ENCODE measurements around the gene BICDL1.

BICDL1 gene

DNA sequence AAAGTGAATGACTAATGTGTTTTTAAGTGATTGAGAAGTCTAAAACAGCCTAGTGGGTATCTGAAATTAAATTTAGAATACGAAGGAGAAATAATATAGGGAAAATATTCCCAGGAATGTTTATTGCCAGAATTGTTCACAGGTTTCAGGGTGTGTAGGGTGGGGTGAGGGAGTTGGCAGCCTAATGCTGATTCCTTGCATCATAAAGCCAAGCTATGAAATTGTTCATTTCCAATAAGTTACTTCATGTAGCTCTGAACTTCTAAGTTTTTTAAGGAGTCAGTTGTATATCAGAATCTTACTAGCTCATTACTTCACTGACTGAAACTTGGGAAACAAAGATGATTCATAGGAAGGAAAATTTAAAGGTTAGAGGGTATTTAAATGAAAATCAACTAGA is 71.2 kb downstream of the BICDL1 start:
- no peaks in the 10 kb centered on the region for H3K9me3 ChIP-seq (ENCODE audit: insufficient read depth, low read length)
- no peak overlapping the region for H2AFZ ChIP-seq (ENCODE audit: low read depth, low read length, severe bottlenecking)
- H3K9ac ChIP-seq (ENCODE audit: low read length) = no peak overlapping the region
- H3F3A ChIP-seq (ENCODE audit: insufficient read depth) = no peaks in the 10 kb centered on the region
- no peaks in the 10 kb centered on the region for H4K20me1 ChIP-seq (ENCODE audit: low read depth, low read length)
- no peaks in the 10 kb centered on the region for H3K9me2 ChIP-seq (replicated peaks; ENCODE audit: insufficient read depth, low read length)
- no peaks in the 10 kb centered on the region for H3K36me3 ChIP-seq (ENCODE audit: low read length)
- TF ChIP-seq, protein P1, sequence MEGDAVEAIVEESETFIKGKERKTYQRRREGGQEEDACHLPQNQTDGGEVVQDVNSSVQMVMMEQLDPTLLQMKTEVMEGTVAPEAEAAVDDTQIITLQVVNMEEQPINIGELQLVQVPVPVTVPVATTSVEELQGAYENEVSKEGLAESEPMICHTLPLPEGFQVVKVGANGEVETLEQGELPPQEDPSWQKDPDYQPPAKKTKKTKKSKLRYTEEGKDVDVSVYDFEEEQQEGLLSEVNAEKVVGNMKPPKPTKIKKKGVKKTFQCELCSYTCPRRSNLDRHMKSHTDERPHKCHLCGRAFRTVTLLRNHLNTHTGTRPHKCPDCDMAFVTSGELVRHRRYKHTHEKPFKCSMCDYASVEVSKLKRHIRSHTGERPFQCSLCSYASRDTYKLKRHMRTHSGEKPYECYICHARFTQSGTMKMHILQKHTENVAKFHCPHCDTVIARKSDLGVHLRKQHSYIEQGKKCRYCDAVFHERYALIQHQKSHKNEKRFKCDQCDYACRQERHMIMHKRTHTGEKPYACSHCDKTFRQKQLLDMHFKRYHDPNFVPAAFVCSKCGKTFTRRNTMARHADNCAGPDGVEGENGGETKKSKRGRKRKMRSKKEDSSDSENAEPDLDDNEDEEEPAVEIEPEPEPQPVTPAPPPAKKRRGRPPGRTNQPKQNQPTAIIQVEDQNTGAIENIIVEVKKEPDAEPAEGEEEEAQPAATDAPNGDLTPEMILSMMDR (IDR thresholded peaks at IDR 0.05; ENCODE audit: insufficient read depth, low read length, poor library complexity, severe bottlenecking) = no peak
- TF ChIP-seq EZH2phosphoT487 (conservative IDR thresholded peaks at IDR 0.05; ENCODE audit: low read length) = no peak
- no peak overlapping the region for H3K4me2 ChIP-seq (ENCODE audit: low read depth, low read length, poor library complexity, severe bottlenecking)
- no peaks in the 10 kb centered on the region for H3K27me3 ChIP-seq (ENCODE audit: low read length)
- H3K4me3 ChIP-seq (ENCODE audit: insufficient read depth, low read length, poor library complexity, severe bottlenecking) = no peak overlapping the region
- no peaks in the 10 kb centered on the region for H3K79me2 ChIP-seq (ENCODE audit: insufficient read depth, low read length)
- H3K27ac ChIP-seq (ENCODE audit: low read depth, low read length) = no peak overlapping the region

DNA sequence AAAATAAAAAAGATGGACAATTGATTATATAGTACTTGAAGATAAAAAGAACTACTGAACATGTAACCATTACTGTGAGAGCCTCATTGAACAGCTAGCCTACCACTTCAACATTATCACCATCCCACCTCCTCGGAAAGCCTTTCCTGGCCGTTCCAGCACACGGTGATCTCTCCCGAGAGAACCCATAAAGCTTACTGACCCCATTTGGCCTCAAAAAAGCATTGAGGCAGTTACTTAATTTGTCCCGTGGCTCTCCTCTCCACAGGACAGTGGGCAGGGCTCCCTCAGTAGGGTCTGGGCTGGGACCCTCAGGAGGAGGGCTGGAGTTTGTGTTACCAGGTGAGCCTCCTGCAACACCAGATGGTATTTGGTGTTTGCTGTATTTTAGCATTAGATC is 71.7 kb downstream of the BICDL1 start:
- Histone ChIP-seq H3K27ac (ENCODE audit: low read depth, low read length) (no peak overlapping the region), H3K79me2 (ENCODE audit: insufficient read depth, low read length) (no peaks in the 10 kb centered on the region), H3K4me2 (ENCODE audit: low read depth, low read length, poor library complexity, severe bottlenecking) (no peak overlapping the region), H3K9ac (ENCODE audit: low read length) (no peak overlapping the region), H4K20me1 (ENCODE audit: low read depth, low read length) (no peaks in the 10 kb centered on the region), H3K9me3 (ENCODE audit: insufficient read depth, low read length) (no peaks in the 10 kb centered on the region), H2AFZ (ENCODE audit: low read depth, low read length, severe bottlenecking) (no peak overlapping the region), H3K9me2 (replicated peaks; ENCODE audit: insufficient read depth, low read length) (no peaks in the 10 kb centered on the region), H3K27me3 (ENCODE audit: low read length) (no peaks in the 10 kb centered on the region), H3F3A (ENCODE audit: insufficient read depth) (no peaks in the 10 kb centered on the region), H3K36me3 (ENCODE audit: low read length) (no peaks in the 10 kb centered on the region), H3K4me3 (ENCODE audit: insufficient read depth, low read length, poor library complexity, severe bottlenecking) (no peak overlapping the region)
- TF ChIP-seq, protein P1 (IDR thresholded peaks at IDR 0.05; ENCODE audit: insufficient read depth, low read length, poor library complexity, severe bottlenecking) = no peak
- no peak for TF ChIP-seq EZH2phosphoT487 (conservative IDR thresholded peaks at IDR 0.05; ENCODE audit: low read length)

DNA sequence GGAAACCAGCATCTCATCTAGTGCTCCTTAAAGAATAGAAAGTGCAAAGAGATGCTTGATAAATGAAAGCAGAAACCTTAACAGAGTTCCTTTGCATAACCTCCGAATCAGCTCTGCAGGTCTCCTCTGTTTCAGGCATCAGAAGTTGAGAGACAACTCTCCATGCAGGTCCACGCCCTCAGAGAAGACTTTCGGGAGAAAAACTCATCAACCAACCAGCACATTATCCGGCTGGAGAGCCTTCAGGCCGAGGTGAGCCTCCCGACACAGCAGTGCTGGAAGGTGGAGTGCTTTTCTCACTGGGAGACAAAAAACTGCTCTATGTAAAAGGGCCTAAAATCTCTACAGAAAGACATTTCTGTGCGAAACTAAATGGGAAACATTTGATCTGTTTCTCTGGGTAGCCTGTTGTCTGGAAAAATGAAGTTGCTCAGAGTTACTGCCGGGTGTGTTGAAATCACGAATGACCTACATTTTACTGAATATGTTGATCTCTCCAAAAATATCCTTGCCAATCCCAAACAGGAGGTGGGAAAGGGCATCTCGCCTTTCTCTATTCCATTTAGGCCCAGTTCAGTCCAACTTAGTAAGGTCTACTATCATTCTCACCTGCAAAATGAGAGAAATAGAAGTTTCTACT is 72.7 kb downstream of the BICDL1 start:
- H4K20me1 ChIP-seq (ENCODE audit: low read depth, low read length) = no peaks in the 10 kb centered on the region
- TF ChIP-seq, protein P1 (IDR thresholded peaks at IDR 0.05; ENCODE audit: insufficient read depth, low read length, poor library complexity, severe bottlenecking) = no peak
- no peak for TF ChIP-seq EZH2phosphoT487 (conservative IDR thresholded peaks at IDR 0.05; ENCODE audit: low read length)
- H3K27ac ChIP-seq (ENCODE audit: low read depth, low read length) = no peak overlapping the region

More for the DNA sequence above, 72.7 kb downstream of the BICDL1 start:
- Histone ChIP-seq H3K79me2 (ENCODE audit: insufficient read depth, low read length) (no peaks in the 10 kb centered on the region), H3K9me3 (ENCODE audit: insufficient read depth, low read length) (no peaks in the 10 kb centered on the region), H3K36me3 (ENCODE audit: low read length) (no peaks in the 10 kb centered on the region), H3K27me3 (ENCODE audit: low read length) (no peaks in the 10 kb centered on the region), H3F3A (ENCODE audit: insufficient read depth) (no peaks in the 10 kb centered on the region), H3K4me3 (ENCODE audit: insufficient read depth, low read length, poor library complexity, severe bottlenecking) (no peak overlapping the region), H3K9ac (ENCODE audit: low read length) (no peak overlapping the region), H3K4me2 (ENCODE audit: low read depth, low read length, poor library complexity, severe bottlenecking) (no peak overlapping the region), H3K9me2 (replicated peaks; ENCODE audit: insufficient read depth, low read length) (no peaks in the 10 kb centered on the region), H2AFZ (ENCODE audit: low read depth, low read length, severe bottlenecking) (no peak overlapping the region)
